Karpas-422 (cell line): ENCODE data around the gene CDC42SE2. TPM values are rescaled to one million over a fixed set of nuclear protein-coding genes. Genes with fewer than 3 reads are reported as not detected.

Experiments
- DNase-seq: peaks from one replicate; pipeline ENCODE4 v3.0.0-alpha.2; 2015
- H2AFZ ChIP-seq: fragments of 200-600 bp; sonication (generic); 2 replicates; pipeline ENCODE4 v1.6.1; 2014; ENCODE audit warnings: antibody characterized with exemption, low read length, mixed read lengths
- H3K27ac ChIP-seq: fragments of 200-600 bp; sonication (generic); 2 replicates; pipeline ENCODE4 v1.5.1; 2014; ENCODE audit warnings: mild to moderate bottlenecking, low read length, moderate library complexity
- H3K27me3 ChIP-seq: fragments of 200-600 bp; sonication (generic); 2 replicates; pipeline ENCODE4 v1.6.1; 2014; ENCODE audit warnings: low read length, mixed read lengths
- H3K36me3 ChIP-seq: fragments of 200-600 bp; sonication (generic); 2 replicates; pipeline ENCODE4 v1.6.1; 2014; ENCODE audit warnings: low read length, mixed read lengths; ENCODE audit not compliant: insufficient read depth
- H3K4me1 ChIP-seq: fragments of 200-600 bp; sonication (generic); 2 replicates; pipeline ENCODE4 v1.6.1; 2014; ENCODE audit warnings: mild to moderate bottlenecking, low read length, mixed read lengths
- H3K4me2 ChIP-seq: fragments of 200-600 bp; sonication (generic); 2 replicates; pipeline ENCODE4 v1.6.1; 2014; ENCODE audit warnings: low read length, low read depth, mild to moderate bottlenecking; ENCODE audit not compliant: poor library complexity, severe bottlenecking
- H3K4me3 ChIP-seq: fragments of 200-600 bp; sonication (generic); 2 replicates; pipeline ENCODE4 v1.5.1; 2014; ENCODE audit warnings: mild to moderate bottlenecking, antibody characterized with exemption, low read length, mixed read lengths
- H3K79me2 ChIP-seq: fragments of 200-600 bp; sonication (generic); 2 replicates; pipeline ENCODE4 v1.6.1; 2014; ENCODE audit warnings: mild to moderate bottlenecking, low read length, mixed read lengths
- H3K9ac ChIP-seq: fragments of 200-600 bp; sonication (generic); 2 replicates; pipeline ENCODE4 v1.6.0; 2014; ENCODE audit warnings: low read length
- H3K9me2 ChIP-seq: fragments of 200-600 bp; sonication (generic), shearing (Covaris generic); replicated peaks from 2 replicates; pipeline ENCODE4 v1.6.0; 2014; ENCODE audit warnings: mild to moderate bottlenecking, low read length, moderate library complexity; ENCODE audit not compliant: insufficient read depth
- H3K9me3 ChIP-seq: fragments of 300-700, 200-600 bp; sonication (generic); 2 replicates; pipeline ENCODE4 v1.6.1; 2014; ENCODE audit warnings: low read length, mixed read lengths
- H4K20me1 ChIP-seq: fragments of 200-600 bp; sonication (generic); 2 replicates; pipeline ENCODE4 v1.6.1; 2014; ENCODE audit warnings: mild to moderate bottlenecking, antibody characterized with exemption, low read length, low read depth; ENCODE audit not compliant: insufficient read depth
- total RNA-seq: library from RNA; depleted of rRNA; stranded (reverse); fragments of >200 nt; shearing (Covaris generic); gene quantifications from 2 replicates; pipeline ENCODE4 v1.2.3, GENCODE V29; 2014; ENCODE audit warnings: low replicate concordance

CDC42SE2 gene
- total RNA-seq, 1 experiment from 2014 or later: 143 TPM

- Histone ChIP-seq H3K4me1 (peaks cover 59% of the 10 kb centered on the region), H3K27me3 (no peaks in the 10 kb centered on the region), H3K4me3 (no peak overlapping the region), H3K9me2 (no peaks in the 10 kb centered on the region; the same call in 1 of the 2 replicates), H3K79me2 (peaks cover 87% of the 10 kb centered on the region), H3K9me3 (no peaks in the 10 kb centered on the region), H3K27ac (no peak overlapping the region), H2AFZ (no peak overlapping the region), H3K9ac (no peak overlapping the region), H3K36me3 (peaks cover 6% of the 10 kb centered on the region; the same call in 1 of the 2 replicates), H3K4me2 (no peak overlapping the region), H4K20me1 (no peaks in the 10 kb centered on the region)
- no peak for DNase-seq
Observed at GRCh38 chr5:131353991-131354390, 90.1 kb downstream of the CDC42SE2 start.

GRCh38 chr5:131355971-131356528 is 92.2 kb downstream of the CDC42SE2 start:
- Histone ChIP-seq H3K79me2 (peaks cover 94% of the 10 kb centered on the region), H4K20me1 (no peaks in the 10 kb centered on the region), H3K4me2 (no peak overlapping the region), H3K4me3 (no peak overlapping the region), H3K9me2 (no peaks in the 10 kb centered on the region), H3K36me3 (peaks cover 18% of the 10 kb centered on the region; the same call in 1 of the 2 replicates), H3K27me3 (no peaks in the 10 kb centered on the region), H3K27ac (peak overlapping the region; percentile 44), H3K9ac (no peak overlapping the region), H3K4me1 (peaks cover 41% of the 10 kb centered on the region), H3K9me3 (no peaks in the 10 kb centered on the region), H2AFZ (no peak overlapping the region)
- DNase-seq: no peak

- Histone ChIP-seq H3K4me3 (no peak overlapping the region), H3K4me2 (no peak overlapping the region), H4K20me1 (no peaks in the 10 kb centered on the region), H3K9me3 (no peaks in the 10 kb centered on the region), H3K9ac (no peak overlapping the region), H3K79me2 (peaks cover 94% of the 10 kb centered on the region), H2AFZ (no peak overlapping the region), H3K27me3 (no peaks in the 10 kb centered on the region), H3K27ac (0 out of 2 replicates have a peak overlapping the region, but pooled peaks have one; percentile 57), H3K36me3 (peaks cover 18% of the 10 kb centered on the region; the same call in 1 of the 2 replicates), H3K4me1 (peaks cover 36% of the 10 kb centered on the region), H3K9me2 (no peaks in the 10 kb centered on the region)
- no peak for DNase-seq
Observed at GRCh38 chr5:131356619-131357018, 92.8 kb downstream of the CDC42SE2 start.

GRCh38 chr5:131357739-131358561 is 94.1 kb downstream of the CDC42SE2 start:
- no peaks in the 10 kb centered on the region for H4K20me1 ChIP-seq
- H2AFZ ChIP-seq: no peak overlapping the region
- H3K9ac ChIP-seq: no peak overlapping the region; the same call in 1 of the 2 replicates
- peaks cover 94% of the 10 kb centered on the region for H3K79me2 ChIP-seq
- H3K9me2 ChIP-seq: no peaks in the 10 kb centered on the region
- H3K4me3 ChIP-seq: no peak overlapping the region
- H3K27me3 ChIP-seq: no peaks in the 10 kb centered on the region
- peaks cover 33% of the 10 kb centered on the region for H3K4me1 ChIP-seq
- H3K4me2 ChIP-seq: peak overlapping the region; percentile 8
- peak; percentile 52 for DNase-seq
- H3K9me3 ChIP-seq: no peaks in the 10 kb centered on the region
- peaks cover 26% of the 10 kb centered on the region; the same call in 1 of the 2 replicates for H3K36me3 ChIP-seq
- peak overlapping the region; percentile 57 for H3K27ac ChIP-seq

GRCh38 chr5:131361677-131362315 is 97.9 kb downstream of the CDC42SE2 start:
- H3K4me1 ChIP-seq: peaks cover 13% of the 10 kb centered on the region
- H3K9ac ChIP-seq: no peak overlapping the region
- H2AFZ ChIP-seq: no peak overlapping the region
- no peak overlapping the region for H3K4me3 ChIP-seq
- H3K27me3 ChIP-seq: no peaks in the 10 kb centered on the region
- H3K79me2 ChIP-seq: peaks cover 93% of the 10 kb centered on the region
- H3K9me3 ChIP-seq: no peaks in the 10 kb centered on the region
- no peak overlapping the region for H3K27ac ChIP-seq
- H4K20me1 ChIP-seq: no peaks in the 10 kb centered on the region
- no peak for DNase-seq
- no peak overlapping the region for H3K4me2 ChIP-seq
- peaks cover 33% of the 10 kb centered on the region for H3K36me3 ChIP-seq
- H3K9me2 ChIP-seq: no peaks in the 10 kb centered on the region

GRCh38 chr5:131363811-131364506 is 100.1 kb downstream of the CDC42SE2 start:
- H3K4me1 ChIP-seq: no peaks in the 10 kb centered on the region

GRCh38 chr5:131364507-131365050 is 100.7 kb downstream of the CDC42SE2 start:
- H3K79me2 ChIP-seq: peaks cover 89% of the 10 kb centered on the region
- H3K4me1 ChIP-seq: no peaks in the 10 kb centered on the region

More at GRCh38 chr5:131363811-131364506, 100.1 kb downstream of the CDC42SE2 start:
- Histone ChIP-seq H3K4me2 (no peak overlapping the region), H3K27ac (no peak overlapping the region), H3K4me3 (no peak overlapping the region), H3K9me2 (no peaks in the 10 kb centered on the region), H3K79me2 (peaks cover 89% of the 10 kb centered on the region), H3K36me3 (peaks cover 34% of the 10 kb centered on the region), H2AFZ (no peak overlapping the region), H3K9ac (no peak overlapping the region), H3K9me3 (no peaks in the 10 kb centered on the region), H4K20me1 (no peaks in the 10 kb centered on the region), H3K27me3 (no peaks in the 10 kb centered on the region)
- no peak for DNase-seq

More at GRCh38 chr5:131364507-131365050, 100.7 kb downstream of the CDC42SE2 start:
- Histone ChIP-seq H3K36me3 (peaks cover 29% of the 10 kb centered on the region), H3K9me3 (no peaks in the 10 kb centered on the region), H3K27ac (no peak overlapping the region), H3K4me3 (no peak overlapping the region), H3K9me2 (no peaks in the 10 kb centered on the region), H2AFZ (no peak overlapping the region), H3K27me3 (no peaks in the 10 kb centered on the region), H4K20me1 (no peaks in the 10 kb centered on the region), H3K4me2 (no peak overlapping the region), H3K9ac (no peak overlapping the region)
- no peak for DNase-seq
